Loucy (cell line): Measurements from ENCODE around the gene SNCA.
A peak's percentile ranks its signal among the peaks of the same experiment; 100 is the strongest.

Experiments used
- H2AFZ ChIP-seq: fragments of 200-600 bp; sonication (generic); 2 replicates; pipeline ENCODE4 v1.6.0; 2016; ENCODE audit warnings: antibody characterized with exemption, mild to moderate bottlenecking, low read length, moderate library complexity
- H3F3A ChIP-seq: fragments of 200-600 bp; 2 replicates; pipeline ENCODE4 v1.6.0; 2016; ENCODE audit warnings: antibody characterized with exemption, low read depth, mild to moderate bottlenecking
- H3K27me3 ChIP-seq: fragments of 200-600 bp; sonication (generic); 2 replicates; pipeline ENCODE4 v1.6.1; 2014; ENCODE audit warnings: low read length, mild to moderate bottlenecking; ENCODE audit not compliant: insufficient read depth, poor library complexity, severe bottlenecking
- H3K36me3 ChIP-seq: fragments of 200-600 bp; sonication (generic); 2 replicates; pipeline ENCODE4 v1.6.1; 2016; ENCODE audit warnings: low read length; ENCODE audit not compliant: insufficient read depth
- H3K4me1 ChIP-seq: fragments of 200-600 bp; sonication (generic); 2 replicates; pipeline ENCODE4 v1.5.1; 2014; ENCODE audit warnings: low read length, mild to moderate bottlenecking; ENCODE audit not compliant: insufficient read depth, poor library complexity, severe bottlenecking
- H3K4me2 ChIP-seq: fragments of 200-600 bp; sonication (generic); 2 replicates; pipeline ENCODE4 v1.6.0; 2014; ENCODE audit warnings: antibody characterized with exemption, low read length, low read depth, mild to moderate bottlenecking; ENCODE audit not compliant: poor library complexity, severe bottlenecking
- H3K4me3 ChIP-seq: fragments of 200-600 bp; sonication (generic); 2 replicates; pipeline ENCODE4 v1.5.1; 2014; ENCODE audit warnings: low read length, mild to moderate bottlenecking, mixed read lengths; ENCODE audit not compliant: poor library complexity, severe bottlenecking
- H3K79me2 ChIP-seq: fragments of 200-600 bp; sonication (generic); 2 replicates; pipeline ENCODE4 v1.6.1; 2014; ENCODE audit warnings: low read length; ENCODE audit not compliant: insufficient read depth
- H3K9ac ChIP-seq: fragments of 200-600 bp; sonication (generic); 2 replicates; pipeline ENCODE4 v1.6.0; 2014; ENCODE audit warnings: mild to moderate bottlenecking, low read depth, low read length, moderate library complexity; ENCODE audit not compliant: poor library complexity, severe bottlenecking
- H3K9me2 ChIP-seq: fragments of 200-600 bp; sonication (generic); replicated peaks from 2 replicates; pipeline ENCODE4 v1.6.1; 2016; ENCODE audit warnings: low read depth, low read length, mixed read lengths
- H3K9me3 ChIP-seq: fragments of 200-600 bp; sonication (generic); 2 replicates; pipeline ENCODE4 v1.6.1; 2014; ENCODE audit warnings: mild to moderate bottlenecking, antibody characterized with exemption, low read length, low read depth; ENCODE audit not compliant: insufficient read depth
- H4K20me1 ChIP-seq: fragments of 200-600 bp; sonication (generic); 2 replicates; pipeline ENCODE4 v1.6.0; 2014; ENCODE audit warnings: antibody characterized with exemption, low read length, mild to moderate bottlenecking; ENCODE audit not compliant: insufficient read depth, poor library complexity, severe bottlenecking
- CTCF ChIP-seq: fragments of 200-600 bp; sonication (generic); conservative IDR thresholded peaks from 2 replicates; pipeline ENCODE4 v1.5.1; 2014; ENCODE audit warnings: mild to moderate bottlenecking, antibody characterized with exemption, low read length
- EZH2phosphoT487 ChIP-seq: fragments of 200-600 bp; IDR thresholded peaks from 2 replicates; pipeline ENCODE4 v1.6.1; 2018; ENCODE audit warnings: antibody characterized with exemption, mild to moderate bottlenecking, moderate library complexity, borderline replicate concordance

Gene SNCA

DNA sequence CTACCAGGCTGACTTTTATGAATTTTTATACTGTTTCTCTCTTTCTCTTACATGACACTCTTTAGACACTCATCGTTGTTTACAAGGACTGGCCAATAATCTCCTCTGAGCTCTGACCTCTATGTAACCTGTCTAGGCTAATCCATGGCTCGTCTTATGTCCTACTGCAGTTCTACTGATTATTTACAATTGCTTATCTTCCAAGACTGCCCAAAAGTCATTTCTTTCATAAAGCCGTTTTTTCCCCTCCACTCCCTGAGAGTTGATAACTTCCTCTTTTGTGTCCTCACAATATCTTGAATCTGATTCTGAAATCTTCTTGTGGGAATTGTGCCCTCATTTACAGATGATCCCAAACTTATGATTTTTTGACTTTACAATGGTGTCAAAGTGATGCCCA is 18.3 kb upstream of the SNCA start:
- TF ChIP-seq EZH2phosphoT487 (no peak), CTCF (no peak)
- no peaks in the 10 kb centered on the region for H3F3A ChIP-seq
- no peaks in the 10 kb centered on the region for H3K27me3 ChIP-seq
- H3K9me3 ChIP-seq = no peaks in the 10 kb centered on the region; the same call in none of the 2 replicates
- H4K20me1 ChIP-seq = no peaks in the 10 kb centered on the region
- H3K79me2 ChIP-seq = no peaks in the 10 kb centered on the region
- no peak overlapping the region for H3K4me2 ChIP-seq
- no peak overlapping the region for H3K9ac ChIP-seq
- H3K36me3 ChIP-seq = no peaks in the 10 kb centered on the region
- no peak overlapping the region for H3K4me3 ChIP-seq
- H2AFZ ChIP-seq = no peak overlapping the region
- no peaks in the 10 kb centered on the region for H3K9me2 ChIP-seq
- H3K4me1 ChIP-seq = no peaks in the 10 kb centered on the region

DNA sequence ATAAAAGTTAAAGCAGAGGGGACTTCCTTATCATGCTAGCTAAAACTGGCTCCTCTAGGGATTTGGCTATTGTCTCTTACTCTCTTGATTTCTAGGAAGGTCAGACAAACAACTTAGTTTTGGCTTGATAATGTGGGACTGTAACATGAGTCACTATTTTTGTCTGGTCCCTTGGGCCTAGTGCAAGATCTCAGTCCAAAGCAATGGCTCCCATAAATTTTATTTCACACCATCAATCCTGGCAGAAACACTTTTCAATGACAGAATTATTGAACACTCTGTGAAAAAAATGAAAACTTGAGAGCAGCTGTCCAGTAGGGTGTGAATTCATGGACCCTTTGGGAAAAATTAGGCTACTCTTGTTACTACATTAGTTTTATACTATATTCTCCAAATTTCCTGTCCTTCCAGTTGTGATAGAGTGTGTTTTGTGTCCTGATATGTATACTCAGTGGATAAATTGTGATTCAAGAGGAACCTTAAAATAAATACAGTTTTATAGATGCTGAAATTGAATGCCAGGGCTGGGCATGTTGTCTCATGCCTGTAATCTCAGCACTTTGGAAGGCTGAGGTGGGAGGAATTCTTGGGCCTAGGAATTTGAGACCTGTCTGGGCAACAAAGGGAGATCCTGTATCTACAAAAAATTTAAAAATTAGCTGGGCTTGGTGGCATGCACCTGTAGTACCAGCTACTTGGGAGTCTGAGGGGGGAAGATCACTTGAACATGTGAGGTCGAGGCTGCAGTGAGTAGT is 10.8 kb upstream of the SNCA start:
- Histone ChIP-seq H3K79me2 (no peaks in the 10 kb centered on the region), H3K36me3 (no peaks in the 10 kb centered on the region), H3F3A (no peaks in the 10 kb centered on the region), H3K4me2 (no peak overlapping the region), H3K9ac (no peak overlapping the region), H4K20me1 (no peaks in the 10 kb centered on the region), H3K9me2 (no peaks in the 10 kb centered on the region), H2AFZ (peak overlapping the region; percentile 24; the same call in 1 of the 2 replicates), H3K4me3 (no peak overlapping the region), H3K27me3 (no peaks in the 10 kb centered on the region), H3K9me3 (no peaks in the 10 kb centered on the region; the same call in none of the 2 replicates), H3K4me1 (no peaks in the 10 kb centered on the region)
- no peak for TF ChIP-seq EZH2phosphoT487
- TF ChIP-seq CTCF = no peak

DNA sequence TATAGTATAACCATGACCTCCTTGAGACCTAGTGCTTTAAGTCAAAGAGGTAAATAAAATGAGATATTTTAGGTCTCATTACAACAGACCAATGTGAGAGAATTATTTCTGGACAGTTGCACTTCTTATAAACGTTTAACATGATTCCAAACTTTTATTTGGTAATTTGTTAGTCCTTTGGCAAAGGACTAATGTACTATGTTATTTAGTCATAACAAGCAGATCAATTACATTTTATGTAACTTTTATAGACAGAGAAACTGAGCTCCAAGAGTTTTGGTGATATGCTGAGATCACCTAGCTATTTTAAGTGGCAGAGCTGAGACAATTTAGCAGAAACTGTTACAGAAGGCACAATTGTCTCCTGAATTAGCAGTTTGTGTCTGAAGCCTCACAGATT is 2.6 kb upstream of the SNCA start:
- Histone ChIP-seq H3K4me2 (no peak overlapping the region), H2AFZ (no peak overlapping the region), H3K27me3 (no peaks in the 10 kb centered on the region), H3K4me1 (peaks cover 24% of the 10 kb centered on the region), H3K9ac (no peak overlapping the region), H3K9me2 (no peaks in the 10 kb centered on the region), H3K79me2 (peaks cover 23% of the 10 kb centered on the region), H3K36me3 (no peaks in the 10 kb centered on the region), H3K9me3 (no peaks in the 10 kb centered on the region), H3F3A (no peaks in the 10 kb centered on the region), H4K20me1 (peaks cover 5% of the 10 kb centered on the region), H3K4me3 (no peak overlapping the region)
- TF ChIP-seq EZH2phosphoT487 (no peak), CTCF (no peak)
